GM12891 (cell line): Measurements from ENCODE around the gene SEZ6.

Experiments used
- POLR2A ChIP-seq: IDR thresholded peaks from 2 replicates; pipeline ENCODE4 v1.6.1; 2011; ENCODE audit warnings: low read depth, low read length, control low read depth
- POLR2AphosphoS5 ChIP-seq: IDR thresholded peaks from 2 replicates; pipeline ENCODE4 v1.6.1; 2011; ENCODE audit warnings: low read depth, low read length, control low read depth
- POU2F2 ChIP-seq: IDR thresholded peaks from 2 replicates; pipeline ENCODE4 v1.6.1; 2011; ENCODE audit warnings: low read depth, mild to moderate bottlenecking, control low read depth, low read length, moderate library complexity
- SPI1 ChIP-seq: IDR thresholded peaks from 2 replicates; pipeline ENCODE4 v1.6.1; 2011; ENCODE audit warnings: low read depth, low read length, control low read depth
- TAF1 ChIP-seq: IDR thresholded peaks from 2 replicates; pipeline ENCODE4 v1.6.1; 2011; ENCODE audit warnings: low read depth, low read length, control low read depth

DNA sequence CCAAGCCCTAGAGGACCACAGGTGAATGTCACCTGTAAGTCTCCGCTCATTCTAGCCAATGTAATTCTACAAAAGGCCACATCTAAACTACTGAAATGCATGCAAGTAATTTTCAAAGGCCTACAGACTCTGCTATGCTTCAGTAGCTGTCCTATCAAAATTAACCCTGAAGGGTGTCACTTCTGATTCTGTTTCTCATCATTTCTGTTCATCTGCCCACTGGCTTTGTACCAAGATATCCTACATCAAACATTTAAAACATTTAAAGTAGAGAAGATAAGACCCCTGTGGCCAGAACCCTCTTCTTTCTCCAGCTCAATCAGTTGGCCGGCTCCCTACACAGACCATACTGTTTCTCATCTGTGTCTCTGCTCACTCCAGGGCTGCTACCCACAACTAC is 76.0 kb downstream of the SEZ6 start:
- no peak for TF ChIP-seq POLR2A
- TF ChIP-seq POLR2AphosphoS5, result no peak
- no peak for TF ChIP-seq TAF1
- no peak for TF ChIP-seq POU2F2
- no peak for TF ChIP-seq SPI1
